Nasal cavity respiratory epithelium epithelial cell of viscerocranial mucosa (primary cell): Measurements from ENCODE around the gene PLEKHG3. TPM values are rescaled to one million over a fixed set of nuclear protein-coding genes. Genes with fewer than 3 reads are reported as not detected.

Experiments
- total RNA-seq: library from RNA; depleted of rRNA; stranded (reverse); fragments of >200 nt; gene quantifications from 2 replicates; pipeline ENCODE4 v1.2.3, GENCODE V29; 2014

Gene PLEKHG3
- total RNA-seq, result 35.5 and 105 TPM in 2 replicates

DNA sequence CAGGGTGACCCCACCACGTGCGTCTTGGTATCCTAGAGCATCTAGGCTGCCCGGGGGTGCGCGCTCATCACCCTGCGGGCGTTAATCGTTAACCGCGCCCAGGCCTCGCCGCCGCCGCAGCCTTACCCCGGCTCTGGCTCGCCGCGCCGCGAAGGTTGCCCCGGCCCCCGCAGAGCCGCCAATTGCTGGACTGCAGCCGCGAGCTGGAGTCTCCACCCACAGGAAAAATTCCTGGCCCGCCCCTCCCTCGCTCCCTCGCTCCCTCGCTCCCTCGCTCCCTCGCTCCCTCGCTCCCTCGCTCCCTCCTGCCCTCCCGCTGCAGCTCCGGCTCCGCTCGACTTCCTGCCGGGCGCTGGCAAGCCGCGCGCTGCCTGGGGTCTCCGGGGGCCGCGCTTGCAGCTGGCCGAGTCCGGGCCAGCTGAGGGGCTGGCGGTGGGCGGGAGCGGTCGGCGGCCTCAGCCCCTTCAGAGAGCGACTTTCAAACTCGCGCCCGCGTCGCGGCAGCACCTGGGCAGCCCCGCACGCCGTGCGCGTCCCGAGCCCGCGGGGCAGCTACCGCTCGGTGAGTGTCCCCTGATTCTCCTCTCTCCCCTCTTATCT, at the start of gene PLEKHG3:
TSS of gene PLEKHG3 (plus strand) at position 282 of the 600 bp plus-strand sequence. CDS start 23,208 bp downstream, outside the sequence.

Other genes with a start within 250 kb of the PLEKHG3 start
- under 0.01 and 0.28 TPM in 2 replicates for gene AKAP5, start 238.9 kb upstream of the PLEKHG3 start, total RNA-seq
- 6.2 and 8.3 TPM in 2 replicates for gene ZBTB25, start 200.6 kb upstream of the PLEKHG3 start, total RNA-seq
- 40.7 and 64.4 TPM in 2 replicates for gene ZBTB1, start 199.7 kb upstream of the PLEKHG3 start, total RNA-seq
- gene HSPA2, start 163.7 kb upstream of the PLEKHG3 start, total RNA-seq, result 3.3 and 10.3 TPM in 2 replicates
- gene PPP1R36, start 154.5 kb upstream of the PLEKHG3 start, total RNA-seq, result 0.34 and 0.50 TPM in 2 replicates
- not detected in 2 replicates for gene SPTB, start 175.5 kb downstream of the PLEKHG3 start, total RNA-seq
- gene CHURC1, start 210.0 kb downstream of the PLEKHG3 start, total RNA-seq, result 21.9 and 30.3 TPM in 2 replicates
- 0.71 and 1.0 TPM in 2 replicates for gene GPX2, start 238.3 kb downstream of the PLEKHG3 start, total RNA-seq